ENCODE results near the gene STRN3.

DNA sequence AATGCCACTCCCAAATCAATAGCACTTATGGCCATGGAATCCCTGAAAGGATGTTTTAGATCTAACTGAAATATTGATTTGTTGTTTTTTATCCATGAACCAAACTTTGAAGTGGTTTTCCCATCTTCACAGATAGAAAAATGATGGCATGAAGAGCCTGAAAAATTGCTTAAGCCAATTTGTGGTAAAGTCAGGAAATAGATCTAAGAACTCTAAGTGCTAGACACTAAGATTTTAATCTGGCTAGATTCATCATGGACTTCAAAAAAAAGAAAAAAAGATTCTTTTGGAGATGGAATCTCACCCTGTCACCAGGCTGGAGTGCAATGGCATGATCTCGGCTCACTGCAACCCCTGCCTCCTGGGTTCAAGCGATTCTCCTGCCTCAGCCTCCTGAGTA lies 45.0 kb upstream of the STRN3 start:
- TF ChIP-seq, protein P1, sequence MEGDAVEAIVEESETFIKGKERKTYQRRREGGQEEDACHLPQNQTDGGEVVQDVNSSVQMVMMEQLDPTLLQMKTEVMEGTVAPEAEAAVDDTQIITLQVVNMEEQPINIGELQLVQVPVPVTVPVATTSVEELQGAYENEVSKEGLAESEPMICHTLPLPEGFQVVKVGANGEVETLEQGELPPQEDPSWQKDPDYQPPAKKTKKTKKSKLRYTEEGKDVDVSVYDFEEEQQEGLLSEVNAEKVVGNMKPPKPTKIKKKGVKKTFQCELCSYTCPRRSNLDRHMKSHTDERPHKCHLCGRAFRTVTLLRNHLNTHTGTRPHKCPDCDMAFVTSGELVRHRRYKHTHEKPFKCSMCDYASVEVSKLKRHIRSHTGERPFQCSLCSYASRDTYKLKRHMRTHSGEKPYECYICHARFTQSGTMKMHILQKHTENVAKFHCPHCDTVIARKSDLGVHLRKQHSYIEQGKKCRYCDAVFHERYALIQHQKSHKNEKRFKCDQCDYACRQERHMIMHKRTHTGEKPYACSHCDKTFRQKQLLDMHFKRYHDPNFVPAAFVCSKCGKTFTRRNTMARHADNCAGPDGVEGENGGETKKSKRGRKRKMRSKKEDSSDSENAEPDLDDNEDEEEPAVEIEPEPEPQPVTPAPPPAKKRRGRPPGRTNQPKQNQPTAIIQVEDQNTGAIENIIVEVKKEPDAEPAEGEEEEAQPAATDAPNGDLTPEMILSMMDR (IDR thresholded peaks at IDR 0.05; ENCODE audit: low read length), result no peak
- no peak for TF ChIP-seq EZH2 (IDR thresholded peaks at IDR 0.05; ENCODE audit: borderline replicate concordance, low read length)

Data from OCI-LY1 (cell line).